ENCODE measurements around the gene IPO9.
A peak's percentile ranks its signal among the peaks of the same experiment; 100 is the strongest.

The IPO9 gene

DNA sequence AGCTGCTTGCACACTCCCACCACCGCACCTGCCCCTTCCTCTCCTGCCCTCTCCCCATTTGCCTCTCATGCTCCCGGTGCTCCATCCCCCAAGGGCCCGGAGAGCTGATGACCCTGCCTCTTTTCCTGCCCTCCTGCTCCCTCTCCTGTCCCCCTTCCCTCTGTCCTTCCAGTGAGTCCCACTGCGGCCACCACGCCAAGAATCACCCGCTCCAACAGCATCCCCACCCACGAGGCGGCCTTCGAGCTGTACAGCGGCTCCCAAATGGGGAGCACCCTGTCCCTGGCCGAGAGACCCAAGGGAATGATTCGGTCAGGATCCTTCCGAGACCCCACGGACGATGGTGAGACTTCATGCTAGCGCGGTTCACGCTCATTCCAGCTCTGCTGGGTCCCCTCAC lies 40.7 kb upstream of the IPO9 start:
- H3K9ac ChIP-seq, result no peak overlapping the region
- H2AFZ ChIP-seq, result no peak overlapping the region
- no peak overlapping the region for H3K4me3 ChIP-seq (ENCODE audit: low read depth, low read length)
- H3K27ac ChIP-seq, result no peak overlapping the region
- no peaks in the 10 kb centered on the region for H3K27me3 ChIP-seq (ENCODE audit: control insufficient read depth, insufficient read depth, low read length)
- H3K9me3 ChIP-seq (ENCODE audit: control insufficient read depth, low read length), result no peaks in the 10 kb centered on the region
- TF ChIP-seq, protein P1, sequence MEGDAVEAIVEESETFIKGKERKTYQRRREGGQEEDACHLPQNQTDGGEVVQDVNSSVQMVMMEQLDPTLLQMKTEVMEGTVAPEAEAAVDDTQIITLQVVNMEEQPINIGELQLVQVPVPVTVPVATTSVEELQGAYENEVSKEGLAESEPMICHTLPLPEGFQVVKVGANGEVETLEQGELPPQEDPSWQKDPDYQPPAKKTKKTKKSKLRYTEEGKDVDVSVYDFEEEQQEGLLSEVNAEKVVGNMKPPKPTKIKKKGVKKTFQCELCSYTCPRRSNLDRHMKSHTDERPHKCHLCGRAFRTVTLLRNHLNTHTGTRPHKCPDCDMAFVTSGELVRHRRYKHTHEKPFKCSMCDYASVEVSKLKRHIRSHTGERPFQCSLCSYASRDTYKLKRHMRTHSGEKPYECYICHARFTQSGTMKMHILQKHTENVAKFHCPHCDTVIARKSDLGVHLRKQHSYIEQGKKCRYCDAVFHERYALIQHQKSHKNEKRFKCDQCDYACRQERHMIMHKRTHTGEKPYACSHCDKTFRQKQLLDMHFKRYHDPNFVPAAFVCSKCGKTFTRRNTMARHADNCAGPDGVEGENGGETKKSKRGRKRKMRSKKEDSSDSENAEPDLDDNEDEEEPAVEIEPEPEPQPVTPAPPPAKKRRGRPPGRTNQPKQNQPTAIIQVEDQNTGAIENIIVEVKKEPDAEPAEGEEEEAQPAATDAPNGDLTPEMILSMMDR (IDR thresholded peaks at IDR 0.05), result no peak
- no peak overlapping the region for H3K4me2 ChIP-seq (ENCODE audit: low read length)
- no peaks in the 10 kb centered on the region for H3K79me2 ChIP-seq
- H3K36me3 ChIP-seq (ENCODE audit: control insufficient read depth, insufficient read depth, low read length), result no peaks in the 10 kb centered on the region
- H3K4me1 ChIP-seq, result no peaks in the 10 kb centered on the region

DNA sequence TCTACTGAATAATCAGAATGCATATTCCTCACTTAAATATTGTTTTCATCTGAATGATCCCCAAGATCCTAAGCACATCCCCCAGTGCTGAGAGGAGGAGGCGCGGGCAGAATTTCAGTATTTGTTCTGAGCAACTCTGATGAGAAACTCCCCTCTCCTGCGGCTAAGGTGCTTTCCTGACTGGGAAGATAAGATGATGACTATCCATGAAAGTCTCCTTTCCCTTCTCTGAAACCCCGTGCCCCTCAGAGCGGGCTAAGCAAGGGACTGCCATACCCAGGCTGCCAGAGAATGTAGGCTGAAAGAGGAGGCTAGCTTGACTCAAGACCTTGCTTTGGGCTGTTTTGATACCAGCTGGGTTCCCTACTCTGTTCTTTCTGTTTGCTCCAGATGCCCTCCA lies 39.7 kb upstream of the IPO9 start:
- Histone ChIP-seq H3K4me2 (ENCODE audit: low read length) (no peak overlapping the region), H3K4me3 (ENCODE audit: low read depth, low read length) (no peak overlapping the region), H2AFZ (no peak overlapping the region), H3K27me3 (ENCODE audit: control insufficient read depth, insufficient read depth, low read length) (no peaks in the 10 kb centered on the region), H3K4me1 (no peaks in the 10 kb centered on the region), H3K27ac (no peak overlapping the region), H3K79me2 (no peaks in the 10 kb centered on the region), H3K9ac (no peak overlapping the region), H3K36me3 (ENCODE audit: control insufficient read depth, insufficient read depth, low read length) (no peaks in the 10 kb centered on the region), H3K9me3 (ENCODE audit: control insufficient read depth, low read length) (no peaks in the 10 kb centered on the region)
- TF ChIP-seq, protein P1 (IDR thresholded peaks at IDR 0.05), result no peak

DNA sequence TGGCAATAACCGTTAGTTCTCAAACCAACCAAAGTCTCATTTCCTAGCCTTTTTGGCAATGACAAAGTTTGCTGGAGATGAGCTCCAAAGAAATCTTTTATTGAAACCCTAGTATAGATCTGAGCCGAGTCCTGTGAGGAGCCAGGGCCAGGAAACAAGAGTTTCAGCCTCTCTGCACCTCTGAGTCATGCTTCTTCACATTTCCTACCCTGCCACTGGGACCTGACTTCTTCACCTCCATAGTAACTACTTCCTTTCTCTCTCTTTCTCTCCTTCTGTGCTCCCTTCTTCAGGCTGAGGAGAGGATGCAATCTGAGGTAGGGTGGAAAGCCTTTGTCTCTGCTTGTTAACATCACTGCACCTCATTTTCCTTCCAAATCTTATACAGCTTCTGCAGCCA lies 38.7 kb upstream of the IPO9 start:
- H3K79me2 ChIP-seq, result no peaks in the 10 kb centered on the region
- H3K27ac ChIP-seq, result no peak overlapping the region
- no peak overlapping the region for H3K4me2 ChIP-seq (ENCODE audit: low read length)
- H3K36me3 ChIP-seq (ENCODE audit: control insufficient read depth, insufficient read depth, low read length), result no peaks in the 10 kb centered on the region
- H2AFZ ChIP-seq, result no peak overlapping the region
- no peaks in the 10 kb centered on the region for H3K27me3 ChIP-seq (ENCODE audit: control insufficient read depth, insufficient read depth, low read length)
- H3K4me1 ChIP-seq, result no peaks in the 10 kb centered on the region
- H3K4me3 ChIP-seq (ENCODE audit: low read depth, low read length), result no peak overlapping the region
- TF ChIP-seq, protein P1 (IDR thresholded peaks at IDR 0.05), result no peak
- no peaks in the 10 kb centered on the region for H3K9me3 ChIP-seq (ENCODE audit: control insufficient read depth, low read length)
- no peak overlapping the region for H3K9ac ChIP-seq

DNA sequence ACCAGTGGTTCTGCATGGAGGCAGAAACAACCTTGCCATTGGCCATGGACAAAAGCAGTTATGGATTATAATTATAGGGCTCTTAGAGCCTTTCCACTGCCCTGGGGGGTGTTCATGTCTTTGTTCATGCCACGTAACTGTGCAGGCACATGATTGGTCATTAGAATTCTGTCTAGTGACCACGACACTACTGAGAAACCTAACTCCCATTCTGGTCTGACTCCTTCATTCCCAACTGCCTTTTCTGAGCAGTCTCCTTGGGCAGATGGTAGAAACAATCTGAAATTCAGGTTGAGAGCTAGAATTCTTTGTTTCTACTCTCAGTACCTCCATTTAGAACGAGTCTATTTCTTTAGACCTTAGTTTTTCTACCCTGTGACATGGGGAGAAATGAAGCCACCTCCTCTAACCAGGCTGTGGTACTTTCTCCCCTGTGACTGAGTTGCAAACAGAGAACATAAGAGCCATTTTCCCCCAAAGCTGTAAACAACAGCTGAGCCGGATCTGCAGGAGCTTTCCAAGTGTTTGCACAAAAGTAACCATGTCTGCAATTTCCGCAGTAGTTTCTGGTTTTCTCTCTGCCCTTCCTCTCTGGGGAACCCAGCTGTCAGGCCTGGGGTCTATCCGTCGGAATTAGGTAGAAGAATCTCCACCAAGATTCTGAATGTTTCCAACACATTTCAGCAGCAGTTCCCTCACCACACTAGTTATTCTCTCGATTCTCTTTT lies 37.7 kb upstream of the IPO9 start:
- TF ChIP-seq, protein P1 (IDR thresholded peaks at IDR 0.05), result no peak
- H3K9me3 ChIP-seq (ENCODE audit: control insufficient read depth, low read length), result no peaks in the 10 kb centered on the region
- peak overlapping the region; percentile 11 for H3K27ac ChIP-seq
- no peak overlapping the region for H3K4me3 ChIP-seq (ENCODE audit: low read depth, low read length)
- no peak overlapping the region for H3K4me2 ChIP-seq (ENCODE audit: low read length)
- H3K4me1 ChIP-seq, result no peaks in the 10 kb centered on the region
- H3K9ac ChIP-seq, result no peak overlapping the region
- no peaks in the 10 kb centered on the region for H3K79me2 ChIP-seq
- no peaks in the 10 kb centered on the region for H3K36me3 ChIP-seq (ENCODE audit: control insufficient read depth, insufficient read depth, low read length)
- no peak overlapping the region for H2AFZ ChIP-seq
- H3K27me3 ChIP-seq (ENCODE audit: control insufficient read depth, insufficient read depth, low read length), result no peaks in the 10 kb centered on the region

DNA sequence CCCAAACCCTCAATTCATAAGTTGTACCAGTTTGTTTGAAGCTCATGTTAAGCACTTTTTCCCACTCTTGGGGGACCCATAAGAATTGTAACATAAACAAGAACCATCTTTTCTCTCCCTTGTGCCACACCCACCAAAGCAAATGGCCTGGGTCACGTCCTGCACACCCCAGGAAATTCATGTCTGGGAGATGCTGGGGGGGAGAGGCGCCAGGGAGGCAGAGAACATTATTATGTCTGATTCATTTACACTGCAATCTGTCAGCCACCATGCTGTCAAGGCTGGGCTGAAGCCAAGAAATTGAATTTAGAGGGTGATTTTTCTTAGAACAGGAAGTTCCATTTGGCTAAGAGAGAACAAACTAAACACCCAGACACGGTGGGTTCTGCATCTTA lies 37.2 kb upstream of the IPO9 start:
- Histone ChIP-seq H3K9me3 (ENCODE audit: control insufficient read depth, low read length) (no peaks in the 10 kb centered on the region), H3K4me2 (ENCODE audit: low read length) (no peak overlapping the region), H3K4me1 (no peaks in the 10 kb centered on the region), H3K79me2 (no peaks in the 10 kb centered on the region), H3K4me3 (ENCODE audit: low read depth, low read length) (no peak overlapping the region), H3K27ac (no peak overlapping the region), H2AFZ (no peak overlapping the region), H3K36me3 (ENCODE audit: control insufficient read depth, insufficient read depth, low read length) (no peaks in the 10 kb centered on the region), H3K9ac (no peak overlapping the region), H3K27me3 (ENCODE audit: control insufficient read depth, insufficient read depth, low read length) (no peaks in the 10 kb centered on the region)
- TF ChIP-seq, protein P1 (IDR thresholded peaks at IDR 0.05), result no peak
